SK-N-SH (cell line): Measurements from ENCODE around the gene DAZAP2.

Experiments
- EZH2phosphoT487 ChIP-seq: fragments of 200-600 bp; sonication (generic); IDR thresholded peaks from 2 replicates; pipeline ENCODE4 v1.6.1; 2017; ENCODE audit warnings: low read depth, mixed run types, mild to moderate bottlenecking, antibody characterized with exemption, moderate library complexity, borderline replicate concordance
- MXI1 ChIP-seq: IDR thresholded peaks from 2 replicates; pipeline ENCODE4 v1.6.1; 2012; ENCODE audit warnings: mild to moderate bottlenecking, low read depth, low read length, improper control_type of control experiment
- RAD21 ChIP-seq: IDR thresholded peaks from 2 replicates; pipeline ENCODE4 v1.6.1; 2012; ENCODE audit warnings: mild to moderate bottlenecking, low read length
- RFX5 ChIP-seq: IDR thresholded peaks from 2 replicates; pipeline ENCODE4 v1.6.1; 2012; ENCODE audit warnings: mild to moderate bottlenecking, improper control_type of control experiment, low read length
- YY1 ChIP-seq: IDR thresholded peaks from 2 replicates; pipeline ENCODE4 v1.4.0; 2012; ENCODE audit warnings: low read depth, mild to moderate bottlenecking
- TF ChIP-seq, protein P1 (sequence below): fragments of 200-600 bp; sonication (generic); IDR thresholded peaks from 2 replicates; pipeline ENCODE4 v1.6.1; 2017; ENCODE audit warnings: antibody characterized with exemption, mild to moderate bottlenecking, moderate library complexity
- TF ChIP-seq, protein P2 (sequence below): IDR thresholded peaks from 2 replicates; pipeline ENCODE4 v1.6.1; 2012; ENCODE audit warnings: mild to moderate bottlenecking, low read depth, low read length, moderate library complexity
- TF ChIP-seq, protein P3 (sequence below): IDR thresholded peaks from 2 replicates; pipeline ENCODE4 v1.4.0; 2012; ENCODE audit warnings: low read depth

- TF ChIP-seq RFX5, result no peak
- TF ChIP-seq, protein P1, sequence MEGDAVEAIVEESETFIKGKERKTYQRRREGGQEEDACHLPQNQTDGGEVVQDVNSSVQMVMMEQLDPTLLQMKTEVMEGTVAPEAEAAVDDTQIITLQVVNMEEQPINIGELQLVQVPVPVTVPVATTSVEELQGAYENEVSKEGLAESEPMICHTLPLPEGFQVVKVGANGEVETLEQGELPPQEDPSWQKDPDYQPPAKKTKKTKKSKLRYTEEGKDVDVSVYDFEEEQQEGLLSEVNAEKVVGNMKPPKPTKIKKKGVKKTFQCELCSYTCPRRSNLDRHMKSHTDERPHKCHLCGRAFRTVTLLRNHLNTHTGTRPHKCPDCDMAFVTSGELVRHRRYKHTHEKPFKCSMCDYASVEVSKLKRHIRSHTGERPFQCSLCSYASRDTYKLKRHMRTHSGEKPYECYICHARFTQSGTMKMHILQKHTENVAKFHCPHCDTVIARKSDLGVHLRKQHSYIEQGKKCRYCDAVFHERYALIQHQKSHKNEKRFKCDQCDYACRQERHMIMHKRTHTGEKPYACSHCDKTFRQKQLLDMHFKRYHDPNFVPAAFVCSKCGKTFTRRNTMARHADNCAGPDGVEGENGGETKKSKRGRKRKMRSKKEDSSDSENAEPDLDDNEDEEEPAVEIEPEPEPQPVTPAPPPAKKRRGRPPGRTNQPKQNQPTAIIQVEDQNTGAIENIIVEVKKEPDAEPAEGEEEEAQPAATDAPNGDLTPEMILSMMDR, result no peak
- no peak for TF ChIP-seq RAD21
- TF ChIP-seq, protein P2, sequence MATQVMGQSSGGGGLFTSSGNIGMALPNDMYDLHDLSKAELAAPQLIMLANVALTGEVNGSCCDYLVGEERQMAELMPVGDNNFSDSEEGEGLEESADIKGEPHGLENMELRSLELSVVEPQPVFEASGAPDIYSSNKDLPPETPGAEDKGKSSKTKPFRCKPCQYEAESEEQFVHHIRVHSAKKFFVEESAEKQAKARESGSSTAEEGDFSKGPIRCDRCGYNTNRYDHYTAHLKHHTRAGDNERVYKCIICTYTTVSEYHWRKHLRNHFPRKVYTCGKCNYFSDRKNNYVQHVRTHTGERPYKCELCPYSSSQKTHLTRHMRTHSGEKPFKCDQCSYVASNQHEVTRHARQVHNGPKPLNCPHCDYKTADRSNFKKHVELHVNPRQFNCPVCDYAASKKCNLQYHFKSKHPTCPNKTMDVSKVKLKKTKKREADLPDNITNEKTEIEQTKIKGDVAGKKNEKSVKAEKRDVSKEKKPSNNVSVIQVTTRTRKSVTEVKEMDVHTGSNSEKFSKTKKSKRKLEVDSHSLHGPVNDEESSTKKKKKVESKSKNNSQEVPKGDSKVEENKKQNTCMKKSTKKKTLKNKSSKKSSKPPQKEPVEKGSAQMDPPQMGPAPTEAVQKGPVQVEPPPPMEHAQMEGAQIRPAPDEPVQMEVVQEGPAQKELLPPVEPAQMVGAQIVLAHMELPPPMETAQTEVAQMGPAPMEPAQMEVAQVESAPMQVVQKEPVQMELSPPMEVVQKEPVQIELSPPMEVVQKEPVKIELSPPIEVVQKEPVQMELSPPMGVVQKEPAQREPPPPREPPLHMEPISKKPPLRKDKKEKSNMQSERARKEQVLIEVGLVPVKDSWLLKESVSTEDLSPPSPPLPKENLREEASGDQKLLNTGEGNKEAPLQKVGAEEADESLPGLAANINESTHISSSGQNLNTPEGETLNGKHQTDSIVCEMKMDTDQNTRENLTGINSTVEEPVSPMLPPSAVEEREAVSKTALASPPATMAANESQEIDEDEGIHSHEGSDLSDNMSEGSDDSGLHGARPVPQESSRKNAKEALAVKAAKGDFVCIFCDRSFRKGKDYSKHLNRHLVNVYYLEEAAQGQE, result no peak
- no peak for TF ChIP-seq MXI1
- TF ChIP-seq EZH2phosphoT487, result no peak
- no peak for TF ChIP-seq YY1
- TF ChIP-seq, protein P3, sequence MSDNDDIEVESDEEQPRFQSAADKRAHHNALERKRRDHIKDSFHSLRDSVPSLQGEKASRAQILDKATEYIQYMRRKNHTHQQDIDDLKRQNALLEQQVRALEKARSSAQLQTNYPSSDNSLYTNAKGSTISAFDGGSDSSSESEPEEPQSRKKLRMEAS, result no peak
Observed at GRCh38 chr12:51247523-51248206, 9.0 kb downstream of the DAZAP2 start.
